IMR-90 (cell line): ENCODE measurements around the gene HDAC5.

Experiments used
- FOS ChIP-seq: fragments of 150-350 bp; IDR thresholded peaks from 2 replicates; pipeline ENCODE4 v1.6.1; 2016; ENCODE audit warnings: low read depth, low read length
- MAFK ChIP-seq: IDR thresholded peaks from 2 replicates; pipeline ENCODE4 v1.6.1; 2012; ENCODE audit warnings: low read depth, low read length, improper control_type of control experiment
- RAD21 ChIP-seq: IDR thresholded peaks from 2 replicates; pipeline ENCODE4 v1.6.1; 2012; ENCODE audit warnings: low read length, improper control_type of control experiment
- RCOR1 ChIP-seq: IDR thresholded peaks from 2 replicates; pipeline ENCODE4 v1.6.1; 2012; ENCODE audit warnings: mild to moderate bottlenecking, low read length, improper control_type of control experiment; ENCODE audit not compliant: insufficient replicate concordance
- SMC3 ChIP-seq: fragments of 150-350 bp; IDR thresholded peaks from 2 replicates; pipeline ENCODE4 v1.6.1; 2016; ENCODE audit warnings: low read depth, mild to moderate bottlenecking, antibody characterized with exemption, low read length, moderate library complexity
- TF ChIP-seq, protein P1 (sequence below): conservative IDR thresholded peaks from 2 replicates; pipeline ENCODE4 v1.5.1; 2012; ENCODE audit warnings: mild to moderate bottlenecking, low read depth, low read length, improper control_type of control experiment
- TF ChIP-seq, protein P2 (sequence below): fragments of 150-350 bp; IDR thresholded peaks from 2 replicates; pipeline ENCODE4 v1.6.1; 2017; ENCODE audit warnings: mild to moderate bottlenecking, antibody characterized with exemption, low read length, low read depth
- TF ChIP-seq, protein P3 (sequence below): fragments of 150-350 bp; IDR thresholded peaks from 2 replicates; pipeline ENCODE4 v1.6.1; 2016; ENCODE audit warnings: low read depth, mild to moderate bottlenecking, low read length, moderate library complexity, borderline replicate concordance

DNA sequence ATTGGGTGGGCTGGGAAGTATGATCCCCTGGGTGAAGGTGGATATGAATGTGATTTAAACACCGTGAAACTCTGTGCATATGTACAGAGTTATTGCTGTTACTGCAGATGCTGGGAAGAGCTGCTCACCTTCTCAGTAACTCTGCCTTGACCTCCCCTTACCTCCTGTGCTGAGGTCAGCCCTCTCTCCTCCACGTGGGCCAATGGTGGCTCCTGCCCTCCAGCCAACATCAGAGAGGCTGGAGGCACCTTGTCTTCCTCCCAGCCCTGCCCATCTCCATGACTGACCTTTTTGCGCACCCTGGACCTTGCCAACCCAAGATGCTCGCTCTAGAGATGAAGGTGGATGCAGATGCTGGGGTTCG, 46.7 kb upstream of the HDAC5 start:
- TF ChIP-seq, protein P1, sequence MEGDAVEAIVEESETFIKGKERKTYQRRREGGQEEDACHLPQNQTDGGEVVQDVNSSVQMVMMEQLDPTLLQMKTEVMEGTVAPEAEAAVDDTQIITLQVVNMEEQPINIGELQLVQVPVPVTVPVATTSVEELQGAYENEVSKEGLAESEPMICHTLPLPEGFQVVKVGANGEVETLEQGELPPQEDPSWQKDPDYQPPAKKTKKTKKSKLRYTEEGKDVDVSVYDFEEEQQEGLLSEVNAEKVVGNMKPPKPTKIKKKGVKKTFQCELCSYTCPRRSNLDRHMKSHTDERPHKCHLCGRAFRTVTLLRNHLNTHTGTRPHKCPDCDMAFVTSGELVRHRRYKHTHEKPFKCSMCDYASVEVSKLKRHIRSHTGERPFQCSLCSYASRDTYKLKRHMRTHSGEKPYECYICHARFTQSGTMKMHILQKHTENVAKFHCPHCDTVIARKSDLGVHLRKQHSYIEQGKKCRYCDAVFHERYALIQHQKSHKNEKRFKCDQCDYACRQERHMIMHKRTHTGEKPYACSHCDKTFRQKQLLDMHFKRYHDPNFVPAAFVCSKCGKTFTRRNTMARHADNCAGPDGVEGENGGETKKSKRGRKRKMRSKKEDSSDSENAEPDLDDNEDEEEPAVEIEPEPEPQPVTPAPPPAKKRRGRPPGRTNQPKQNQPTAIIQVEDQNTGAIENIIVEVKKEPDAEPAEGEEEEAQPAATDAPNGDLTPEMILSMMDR, result no peak
- TF ChIP-seq RCOR1 (no peak), MAFK (no peak), FOS (no peak), SMC3 (no peak), RAD21 (no peak)
- TF ChIP-seq, protein P2, sequence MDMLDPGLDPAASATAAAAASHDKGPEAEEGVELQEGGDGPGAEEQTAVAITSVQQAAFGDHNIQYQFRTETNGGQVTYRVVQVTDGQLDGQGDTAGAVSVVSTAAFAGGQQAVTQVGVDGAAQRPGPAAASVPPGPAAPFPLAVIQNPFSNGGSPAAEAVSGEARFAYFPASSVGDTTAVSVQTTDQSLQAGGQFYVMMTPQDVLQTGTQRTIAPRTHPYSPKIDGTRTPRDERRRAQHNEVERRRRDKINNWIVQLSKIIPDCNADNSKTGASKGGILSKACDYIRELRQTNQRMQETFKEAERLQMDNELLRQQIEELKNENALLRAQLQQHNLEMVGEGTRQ, result no peak
- TF ChIP-seq, protein P3, sequence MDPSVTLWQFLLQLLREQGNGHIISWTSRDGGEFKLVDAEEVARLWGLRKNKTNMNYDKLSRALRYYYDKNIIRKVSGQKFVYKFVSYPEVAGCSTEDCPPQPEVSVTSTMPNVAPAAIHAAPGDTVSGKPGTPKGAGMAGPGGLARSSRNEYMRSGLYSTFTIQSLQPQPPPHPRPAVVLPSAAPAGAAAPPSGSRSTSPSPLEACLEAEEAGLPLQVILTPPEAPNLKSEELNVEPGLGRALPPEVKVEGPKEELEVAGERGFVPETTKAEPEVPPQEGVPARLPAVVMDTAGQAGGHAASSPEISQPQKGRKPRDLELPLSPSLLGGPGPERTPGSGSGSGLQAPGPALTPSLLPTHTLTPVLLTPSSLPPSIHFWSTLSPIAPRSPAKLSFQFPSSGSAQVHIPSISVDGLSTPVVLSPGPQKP, result no peak
